ENCODE measurements around the gene INTS6. TPM values are rescaled to one million over a fixed set of nuclear protein-coding genes. Genes with fewer than 3 reads are reported as not detected.

INTS6 gene
- total and polyA plus RNA-seq, 8 donors: 10.7 to 200 (median 13.7) TPM

DNA sequence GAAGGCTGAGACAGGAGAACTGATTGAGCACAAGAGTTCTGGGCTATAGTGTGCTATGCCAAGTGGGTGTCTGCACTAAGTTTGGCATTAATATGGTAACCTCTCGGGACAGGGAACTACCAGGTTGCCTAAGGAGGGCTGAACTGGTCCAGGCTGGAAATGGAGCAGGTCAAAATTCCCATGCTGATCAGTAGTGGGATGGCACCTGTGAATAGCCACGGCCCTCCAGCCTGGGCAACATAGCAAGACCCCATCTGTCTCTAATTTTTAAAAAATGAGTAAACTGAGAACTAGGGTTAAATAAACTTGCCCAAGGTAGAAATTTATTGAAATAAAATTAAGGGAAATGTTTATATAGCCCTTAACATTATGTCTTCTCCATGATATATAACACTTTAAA is 17.0 kb upstream of the INTS6 start:
- H3K27ac ChIP-seq: no peak overlapping the region

GRCh38 chr13:51467730-51468129 is 14.9 kb upstream of the INTS6 start:
- H3K27ac ChIP-seq: no peak overlapping the region
- H3K27me3 ChIP-seq: no peaks in the 10 kb centered on the region
- no peak for DNase-seq
- H3K36me3 ChIP-seq: no peaks in the 10 kb centered on the region
- no peak overlapping the region for H3K4me3 ChIP-seq
- intact Hi-C loops (cut with DNase I; ENCODE audit: low total_unique reads): no loop called here
- WGBS, 5 donors: 95 to 98% (median 96%) methylated on average over 3 of the region's 3 CpGs
- TF ChIP-seq POLR2A (IDR thresholded peaks at IDR 0.05) (no peak), POLR2AphosphoS5 (IDR thresholded peaks at IDR 0.05) (no peak), EP300 (IDR thresholded peaks at IDR 0.05) (no peak), CTCF (IDR thresholded peaks at IDR 0.05) (no peak)
- H3K4me1 ChIP-seq: no peaks in the 10 kb centered on the region
- no peaks in the 10 kb centered on the region for H3K9me3 ChIP-seq

More for the DNA sequence above, 17.0 kb upstream of the INTS6 start:
- no peaks in the 10 kb centered on the region for H3K9me3 ChIP-seq
- no peaks in the 10 kb centered on the region for H3K4me1 ChIP-seq
- intact Hi-C loops (cut with DNase I; ENCODE audit: low total_unique reads): no loop called here
- H3K27me3 ChIP-seq: no peaks in the 10 kb centered on the region
- WGBS, 5 donors: 88 to 97% (median 95%) methylated on average over 2 of the region's 2 CpGs
- TF ChIP-seq POLR2AphosphoS5 (IDR thresholded peaks at IDR 0.05) (no peak), CTCF (IDR thresholded peaks at IDR 0.05) (no peak), POLR2A (IDR thresholded peaks at IDR 0.05) (no peak), EP300 (IDR thresholded peaks at IDR 0.05) (no peak)
- H3K4me3 ChIP-seq: no peak overlapping the region
- DNase-seq: no peak
- no peaks in the 10 kb centered on the region for H3K36me3 ChIP-seq

DNA sequence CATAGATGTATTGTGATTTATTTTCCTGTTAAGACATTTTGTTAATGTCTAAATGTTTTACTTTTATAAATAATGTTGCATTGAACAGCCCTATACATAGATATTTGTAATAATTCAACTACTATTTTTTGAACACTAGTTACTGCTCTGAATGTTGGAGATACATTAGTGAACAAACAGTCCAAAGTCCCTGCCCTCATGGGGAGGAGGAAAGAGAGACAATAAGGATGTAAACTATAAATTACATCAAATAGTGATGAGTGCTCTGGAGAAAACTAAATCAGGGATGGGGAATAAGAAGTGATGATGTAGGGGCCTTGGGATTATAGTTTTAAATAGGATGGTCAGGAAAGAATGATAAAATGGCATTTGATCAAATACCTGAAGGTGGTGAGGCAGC is 12.3 kb upstream of the INTS6 start:
- DNase-seq: no peak
- H3K27me3 ChIP-seq: no peaks in the 10 kb centered on the region
- no peaks in the 10 kb centered on the region for H3K36me3 ChIP-seq
- H3K9me3 ChIP-seq: no peaks in the 10 kb centered on the region
- no peaks in the 10 kb centered on the region for H3K4me1 ChIP-seq
- no peak for TF ChIP-seq CTCF (IDR thresholded peaks at IDR 0.05)
- no peak for TF ChIP-seq POLR2A (IDR thresholded peaks at IDR 0.05)
- TF ChIP-seq EP300 (IDR thresholded peaks at IDR 0.05): no peak
- no peak overlapping the region for H3K27ac ChIP-seq
- intact Hi-C loops (cut with DNase I; ENCODE audit: low total_unique reads): no loop called here
- no peak overlapping the region for H3K4me3 ChIP-seq

- 95 to 98% (median 97%) methylated on average over 15 of the region's 15 CpGs for WGBS, 5 donors
- H3K27me3 ChIP-seq: no peaks in the 10 kb centered on the region
- DNase-seq: no peak
- intact Hi-C loops (cut with DNase I; ENCODE audit: low total_unique reads): no loop called here
- TF ChIP-seq CTCF (IDR thresholded peaks at IDR 0.05) (no peak), POLR2AphosphoS5 (IDR thresholded peaks at IDR 0.05) (no peak), POLR2A (IDR thresholded peaks at IDR 0.05) (no peak)
- no peak overlapping the region for H3K4me3 ChIP-seq
- H3K9me3 ChIP-seq: no peaks in the 10 kb centered on the region
- H3K4me1 ChIP-seq: peaks cover 6 to 21% (median 14%) of the 10 kb centered on the region in 4 donors
- H3K27ac ChIP-seq: no peak overlapping the region
- H3K36me3 ChIP-seq: peaks cover 8 to 24% (median 14%) of the 10 kb centered on the region in 4 donors
Observed at GRCh38 chr13:51457086-51457815, 4.4 kb upstream of the INTS6 start.
